Naive thymus-derived CD4-positive, alpha-beta T cell (primary cell): ENCODE data around the gene GALNT15. TPM values are rescaled to one million over a fixed set of nuclear protein-coding genes. Genes with fewer than 3 reads are reported as not detected.

Experiments used
- ATAC-seq: fragments of 150-1000 bp; cut with Tn5 transposase; 2 replicates; pipeline ENCODE4 v1.10.0; 2021; ENCODE audit warnings: mild to moderate bottlenecking, moderate library complexity
- CTCF ChIA-PET: fragments of 350-600 bp; sonication (Branson Sonifier 250); formaldehyde crosslinking; loops from one replicate; lab custom pipeline; 2021; ENCODE audit warnings: antibody characterized with exemption; lab: Charles Lee
- POLR2A ChIA-PET: fragments of 350-600 bp; sonication (Branson Sonifier 250); formaldehyde crosslinking; loops from one replicate; lab custom pipeline; 2021; ENCODE audit warnings: antibody characterized with exemption, inconsistent platforms; lab: Charles Lee
- DNase-seq, 9 donors: peaks; one replicate each; pipeline versions ENCODE4 v3.0.0 to v3.0.0-alpha.2; 2020 to 2022; ENCODE audit warnings: mixed read lengths in 1 of 9
- H3K27ac ChIP-seq: one replicate; pipeline ENCODE4 v1.7.0; 2013; ENCODE audit warnings: mild to moderate bottlenecking, low read depth, low read length, moderate library complexity
- H3K27me3 ChIP-seq, 2 donors: one replicate each; pipeline ENCODE4 v1.7.0; 2013; ENCODE audit warnings: low read length in 2 of 2, mild to moderate bottlenecking in 2 of 2, moderate library complexity in 2 of 2; ENCODE audit not compliant: control insufficient read depth in 2 of 2, insufficient read depth in 2 of 2
- H3K36me3 ChIP-seq, 3 experiments: 1 replicate in 2 of 3; 2 replicates in 1 of 3; pipeline ENCODE4 v1.7.0; 2013; ENCODE audit warnings: low read length in 3 of 3, mild to moderate bottlenecking in 3 of 3, moderate library complexity in 1 of 3; ENCODE audit not compliant: insufficient read depth in 3 of 3, control insufficient read depth in 2 of 3
- H3K4me1 ChIP-seq, 2 donors: one replicate each; pipeline ENCODE4 v1.7.0; 2013; ENCODE audit warnings: low read length in 2 of 2, mild to moderate bottlenecking in 2 of 2, moderate library complexity in 1 of 2; ENCODE audit not compliant: control insufficient read depth in 2 of 2, insufficient read depth in 2 of 2
- H3K4me3 ChIP-seq: 2 replicates; pipeline ENCODE4 v1.7.0; 2013; ENCODE audit warnings: mild to moderate bottlenecking, low read length
- H3K9me3 ChIP-seq, 3 experiments: 1 replicate in 2 of 3; 2 replicates in 1 of 3; pipeline ENCODE4 v1.7.0; 2013; ENCODE audit warnings: low read length in 3 of 3; ENCODE audit not compliant: control insufficient read depth in 2 of 3
- H3K27ac Mint-ChIP-seq, 9 donors: one replicate each; pipeline ENCODE4 v1.8.0; 2020 to 2022; ENCODE audit warnings: mixed read lengths in 9 of 9, mild to moderate bottlenecking in 8 of 9, moderate library complexity in 5 of 9, inconsistent platforms in 2 of 9
- H3K27me3 Mint-ChIP-seq, 5 donors: one replicate each; pipeline ENCODE4 v1.8.0; 2021 to 2022; ENCODE audit warnings: mixed read lengths in 5 of 5, mild to moderate bottlenecking in 1 of 5
- H3K36me3 Mint-ChIP-seq, 5 donors: one replicate each; pipeline ENCODE4 v1.8.0; 2020 to 2022; ENCODE audit warnings: mixed read lengths in 5 of 5, mild to moderate bottlenecking in 3 of 5, inconsistent platforms in 1 of 5
- H3K4me1 Mint-ChIP-seq, 7 donors: one replicate each; pipeline ENCODE4 v1.8.0; 2020 to 2022; ENCODE audit warnings: mixed read lengths in 7 of 7, mild to moderate bottlenecking in 3 of 7, inconsistent platforms in 1 of 7
- H3K4me3 Mint-ChIP-seq, 10 donors: one replicate each; pipeline ENCODE4 v1.8.0; 2020 to 2022; ENCODE audit warnings: mild to moderate bottlenecking in 10 of 10, mixed read lengths in 10 of 10, moderate library complexity in 6 of 10, inconsistent platforms in 2 of 10
- H3K9me3 Mint-ChIP-seq, 11 donors: one replicate each; pipeline ENCODE4 v1.8.0; 2020 to 2022; ENCODE audit warnings: mixed read lengths in 11 of 11, mild to moderate bottlenecking in 4 of 11, inconsistent platforms in 1 of 11, moderate library complexity in 1 of 11
- intact Hi-C, 2 donors: fragments of 100-400 bp; cut with micrococcal nuclease; formaldehyde crosslinking; loops; one replicate each; pipeline ENCODE4 v1.15.1; 2023
- polyA plus RNA-seq, 2 donors: library from polyadenylated mRNA; unstranded; fragments of 300-500 nt; fragmentation: Illumina TruSeq; gene quantifications; one replicate each; pipeline ENCODE4 v1.2.3, GENCODE V29; 2021
- total RNA-seq, 6 experiments: library from RNA in 5 of 6; stranded (reverse) in 5 of 6; gene quantifications; 1 replicate in 5 of 6; 2 replicates in 1 of 6; pipeline ENCODE4 v1.2.3 and lab custom pipeline; 2021 to 2026

GALNT15 gene
- total and polyA plus RNA-seq, 7 experiments from 2014 or later: 0.46 TPM; not detected in 6

DNA sequence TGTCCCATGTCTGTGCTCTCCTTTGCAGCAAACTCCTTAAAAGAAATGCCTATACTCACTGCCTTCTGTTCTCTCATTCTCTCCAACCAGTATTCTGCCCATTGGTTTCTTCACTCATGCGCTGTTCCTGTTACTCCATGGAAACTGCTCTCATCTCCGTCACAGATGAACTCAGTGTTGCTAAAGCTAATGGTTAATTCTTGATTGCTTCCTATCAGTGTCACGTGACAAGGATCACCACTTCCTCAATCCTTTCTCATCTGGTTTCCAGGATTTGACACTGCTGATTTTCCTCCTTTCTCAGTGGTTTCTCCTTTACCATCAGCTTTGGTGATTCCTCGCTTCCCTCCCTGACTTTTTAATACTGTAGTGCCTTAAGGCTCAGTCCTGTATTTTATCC lies 87.7 kb downstream of the GALNT15 start:
- ATAC-seq (no peak), DNase-seq (no peak)
- H3K27me3 ChIP-seq: no peaks in the 10 kb centered on the region
- H3K27ac Mint-ChIP-seq: no peak overlapping the region
- peaks cover 13 to 51% (median 41%) of the 10 kb centered on the region in 7 donors for H3K4me1 Mint-ChIP-seq
- CTCF ChIA-PET: no interaction called here
- H3K4me3 Mint-ChIP-seq: no peak overlapping the region
- H3K4me1 ChIP-seq: peaks cover 16 to 23% of the 10 kb centered on the region in 2 donors
- peaks cover 0 to 5% (median 0%) of the 10 kb centered on the region in 5 donors for H3K36me3 Mint-ChIP-seq
- POLR2A ChIA-PET: no interaction called here
- H3K27me3 Mint-ChIP-seq: peaks cover 0 to 2% (median 0%) of the 10 kb centered on the region in 5 donors
- no peak overlapping the region for H3K4me3 ChIP-seq
- H3K27ac ChIP-seq: no peak overlapping the region
- intact Hi-C loops: loop anchor here (10.0 kb wide), 4 partner anchors 837 to 1483 kb away; partner anchors contain the start of genes EAF1 (in 1 of the 2), METTL6 (in 1 of the 2), RBSN (in 1 of the 2) and TBC1D5 (in 1 of the 2)
- no peaks in the 10 kb centered on the region for H3K9me3 ChIP-seq
- H3K36me3 ChIP-seq: peaks cover 0 to 17% (median 0%) of the 10 kb centered on the region in 3 experiments
- H3K9me3 Mint-ChIP-seq: peaks cover 0 to 4% (median 0%) of the 10 kb centered on the region in 11 donors

DNA sequence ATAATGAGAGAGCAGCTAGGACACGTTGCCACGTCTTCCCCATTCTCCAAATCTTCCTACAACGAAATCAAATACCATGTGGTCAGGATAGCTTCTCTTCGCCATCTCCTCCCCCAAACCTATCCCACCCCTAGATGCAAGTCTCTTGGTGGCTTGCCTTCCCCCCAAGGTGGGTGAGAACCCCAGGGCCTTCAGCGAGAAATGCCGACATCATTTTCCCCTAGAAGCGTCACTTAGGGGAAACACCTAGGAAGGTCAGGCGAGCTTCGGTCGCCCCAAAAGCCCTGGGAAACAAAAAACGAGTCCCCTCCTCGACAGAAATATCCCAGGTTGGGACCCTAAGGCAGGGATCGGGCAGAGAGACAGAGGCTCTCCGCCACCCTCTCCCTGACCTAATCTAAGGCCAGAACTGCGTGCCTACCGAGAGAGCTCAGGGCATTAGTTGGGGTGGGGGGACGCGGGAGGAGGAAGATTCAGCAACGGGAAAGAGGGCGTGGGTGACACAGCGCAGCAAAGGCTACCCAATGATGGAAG lies 89.8 kb downstream of the GALNT15 start:
- Histone ChIP-seq H3K27ac (peak overlapping the region; percentile 88), H3K4me1 (peaks cover 13 to 28% of the 10 kb centered on the region in 2 donors), H3K27me3 (no peaks in the 10 kb centered on the region), H3K9me3 (no peaks in the 10 kb centered on the region), H3K4me3 (peak overlapping the region; percentile 85), H3K36me3 (peaks cover 0 to 17% (median 0%) of the 10 kb centered on the region in 3 experiments)
- Mint-ChIP-seq H3K36me3 (peaks cover 0 to 5% (median 0%) of the 10 kb centered on the region in 5 donors), H3K27me3 (peaks cover 0 to 2% (median 0%) of the 10 kb centered on the region in 5 donors), H3K9me3 (peaks cover 0 to 4% (median 0%) of the 10 kb centered on the region in 11 donors), H3K4me3 (peak overlapping the region; percentile 85 to 100 (median 98)), H3K4me1 (peaks cover 13 to 57% (median 46%) of the 10 kb centered on the region in 7 donors), H3K27ac (peak overlapping the region; percentile 96 to 100 (median 98))
- DNase-seq (no peak), ATAC-seq (no peak)
- POLR2A ChIA-PET: interaction anchor here (0.8 to 2.9 kb wide), 19 partner anchors 10 to 1165 kb away, joined by 3 to 36 read pairs (median 4); partner anchors contain the start of genes CAPN7 and RBSN
- intact Hi-C loops: loop anchor here (1.0 to 10.0 kb wide), 11 partner anchors 113 to 1481 kb away; partner anchors contain the start of genes TBC1D5 (in 2 of the 2), EAF1 (in 1 of the 2), METTL6 (in 1 of the 2) and PLCL2 (in 1 of the 2)
- CTCF ChIA-PET: interaction anchor here (0.7 to 9.7 kb wide), 8 partner anchors 18 to 290 kb away, joined by 3 to 92 read pairs (median 6); no protein-coding TSS in a partner anchor

DNA sequence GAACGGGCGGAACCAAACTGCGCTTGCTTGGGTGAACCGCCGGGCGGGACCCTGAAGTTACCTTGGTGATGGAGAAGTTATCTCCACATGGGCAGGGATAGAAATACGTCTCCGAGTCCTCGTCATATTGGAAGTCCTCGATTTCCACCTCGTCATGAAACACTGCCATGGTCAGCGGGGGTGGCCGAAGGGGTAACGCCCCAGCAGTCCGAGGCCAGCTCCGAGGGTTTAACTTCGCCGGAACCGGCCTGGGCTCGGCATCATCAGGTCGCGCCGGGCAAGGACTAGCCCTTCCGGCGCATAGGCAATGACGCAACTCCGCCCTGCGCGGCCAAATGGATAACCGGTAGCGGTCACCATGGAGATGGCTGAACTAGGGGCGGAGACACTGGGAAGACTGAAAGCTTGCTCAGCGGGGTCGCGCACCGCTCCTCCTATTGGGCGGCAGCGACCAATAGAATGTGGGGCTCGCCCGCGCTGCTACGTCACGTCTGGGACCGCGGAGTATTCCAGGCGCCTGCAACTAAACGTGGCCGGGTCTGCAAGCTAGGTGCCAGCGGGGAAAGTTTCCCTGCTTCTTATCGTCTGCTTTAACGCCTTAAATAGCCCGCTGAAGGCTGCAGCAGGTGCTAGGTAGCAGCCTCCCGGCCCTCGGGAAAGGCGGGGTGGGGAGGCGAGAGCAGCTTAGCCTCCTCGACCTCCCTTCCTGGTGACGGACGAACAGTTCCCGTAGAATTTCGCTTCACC lies 90.4 kb downstream of the GALNT15 start, which contains the start of the genes DPH3 and OXNAD1:
TSS of gene DPH3 (minus strand) at position 236 of the 747 bp plus-strand sequence. CDS start at position 169, 67 bp downstream.
TSS of gene OXNAD1 (plus strand) at position 505 of the 747 bp plus-strand sequence. CDS start 5,741 bp downstream, outside the sequence.
- Histone ChIP-seq H3K36me3 (peaks cover 0 to 14% (median 0%) of the 10 kb centered on the region in 3 experiments), H3K9me3 (no peaks in the 10 kb centered on the region), H3K4me3 (peak within 1 kb of the TSS; percentile 85), H3K27me3 (no peaks in the 10 kb centered on the region), H3K4me1 (peaks cover 13 to 28% of the 10 kb centered on the region in 2 donors), H3K27ac (peak within 1 kb of the TSS; percentile 88)
- ChIA-PET POLR2A (interaction anchor here (0.7 to 2.9 kb wide), 21 partner anchors 11 to 1165 kb away, joined by 3 to 36 read pairs (median 4); partner anchors contain the start of genes CAPN7 and RBSN), CTCF (interaction anchor here (0.5 to 9.7 kb wide), 13 partner anchors 17 to 290 kb away, joined by 3 to 92 read pairs (median 4); no protein-coding TSS in a partner anchor)
- peaks cover 13 to 50% (median 43%) of the 10 kb centered on the region in 7 donors for H3K4me1 Mint-ChIP-seq
- DNase-seq (peak; percentile 97 to 99 (median 98)), ATAC-seq (peak; percentile 96)
- peaks cover 0 to 6% (median 4%) of the 10 kb centered on the region in 5 donors for H3K36me3 Mint-ChIP-seq
- intact Hi-C loops: loop anchor here (1.0 to 10.0 kb wide), 23 partner anchors 21 to 1480 kb away; partner anchors contain the start of genes BTD (in 2 of the 2), CAPN7 (in 2 of the 2), HACL1 (in 2 of the 2) and TBC1D5 (in 2 of the 2)
- peak within 1 kb of the TSS; percentile 85 to 100 (median 98) for H3K4me3 Mint-ChIP-seq
- H3K27me3 Mint-ChIP-seq: peaks cover 0 to 2% (median 0%) of the 10 kb centered on the region in 5 donors
- peaks cover 0 to 4% (median 0%) of the 10 kb centered on the region in 11 donors for H3K9me3 Mint-ChIP-seq
- peak within 1 kb of the TSS; percentile 96 to 100 (median 98) for H3K27ac Mint-ChIP-seq

DNA sequence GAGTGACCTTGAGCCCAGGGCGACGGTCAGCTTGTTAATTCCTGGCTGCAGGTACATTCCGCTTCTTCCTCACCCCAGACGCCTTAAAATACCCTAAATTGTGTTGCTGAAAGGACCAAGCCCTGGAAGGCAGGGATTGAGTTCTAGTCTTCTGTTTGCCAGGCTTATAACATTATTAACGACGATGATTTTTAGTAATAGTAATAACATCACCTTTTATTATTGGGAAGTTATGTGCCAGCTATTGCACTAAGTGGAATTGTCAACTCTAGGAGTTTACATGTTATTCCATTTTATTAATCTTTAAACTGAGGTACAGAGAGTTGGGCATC lies 90.9 kb downstream of the GALNT15 start:
- POLR2A ChIA-PET: interaction anchor here (0.7 to 2.9 kb wide), 18 partner anchors 11 to 1060 kb away, joined by 3 to 36 read pairs (median 4); partner anchors contain the start of gene CAPN7
- Mint-ChIP-seq H3K9me3 (peaks cover 0 to 4% (median 0%) of the 10 kb centered on the region in 11 donors), H3K27me3 (peaks cover 0 to 2% (median 0%) of the 10 kb centered on the region in 5 donors), H3K36me3 (peaks cover 0 to 7% (median 4%) of the 10 kb centered on the region in 5 donors), H3K4me3 (peak overlapping the region; percentile 85 to 100 (median 98)), H3K27ac (peak overlapping the region; percentile 96 to 100 (median 98)), H3K4me1 (peaks cover 13 to 48% (median 46%) of the 10 kb centered on the region in 7 donors)
- Histone ChIP-seq H3K4me1 (peaks cover 13 to 28% of the 10 kb centered on the region in 2 donors), H3K27me3 (no peaks in the 10 kb centered on the region), H3K36me3 (peaks cover 0 to 9% (median 0%) of the 10 kb centered on the region in 3 experiments), H3K4me3 (peak overlapping the region; percentile 85), H3K9me3 (no peaks in the 10 kb centered on the region), H3K27ac (peak overlapping the region; percentile 88)
- intact Hi-C loops: loop anchor here (1.0 to 10.0 kb wide), 23 partner anchors 21 to 1479 kb away; partner anchors contain the start of genes BTD (in 2 of the 2), CAPN7 (in 2 of the 2), HACL1 (in 2 of the 2) and TBC1D5 (in 2 of the 2)
- CTCF ChIA-PET: interaction anchor here (0.5 to 9.7 kb wide), 13 partner anchors 17 to 289 kb away, joined by 3 to 92 read pairs (median 4); no protein-coding TSS in a partner anchor
- no peak for ATAC-seq
- DNase-seq: no peak

DNA sequence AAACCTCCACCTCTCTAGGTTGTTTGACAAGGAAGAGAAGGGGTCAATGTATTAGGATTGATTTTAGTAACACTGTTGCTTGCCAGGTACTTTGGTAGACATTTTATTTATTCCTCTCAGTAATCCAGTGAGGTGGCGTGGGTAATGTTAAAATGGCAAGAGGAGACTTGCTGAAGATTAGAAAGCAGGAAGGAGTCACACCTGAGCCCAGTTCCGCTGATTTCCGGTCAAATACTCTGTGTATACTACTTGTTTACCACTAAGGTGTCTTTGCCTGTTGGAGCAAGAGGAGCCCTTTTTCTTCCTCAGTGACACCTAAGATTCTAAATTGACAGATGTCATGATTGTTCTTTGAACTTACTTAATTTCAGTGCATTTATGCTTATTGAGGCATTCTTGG lies 92.2 kb downstream of the GALNT15 start:
- POLR2A ChIA-PET: interaction anchor here (1.8 to 5.1 kb wide), 4 partner anchors 16 to 285 kb away, joined by 8 to 25 read pairs (median 12); no protein-coding TSS in a partner anchor

More for the DNA sequence above, 92.2 kb downstream of the GALNT15 start:
- Histone ChIP-seq H3K4me1 (peaks cover 13 to 28% of the 10 kb centered on the region in 2 donors), H3K9me3 (no peaks in the 10 kb centered on the region), H3K27me3 (no peaks in the 10 kb centered on the region), H3K27ac (peak overlapping the region; percentile 88), H3K4me3 (no peak overlapping the region), H3K36me3 (peaks cover 0 to 13% (median 0%) of the 10 kb centered on the region in 3 experiments)
- peaks cover 0 to 19% (median 5%) of the 10 kb centered on the region in 5 donors for H3K36me3 Mint-ChIP-seq
- CTCF ChIA-PET: interaction anchor here (1.0 to 9.7 kb wide), 6 partner anchors 15 to 288 kb away, joined by 3 to 92 read pairs (median 14); no protein-coding TSS in a partner anchor
- peaks cover 0 to 2% (median 0%) of the 10 kb centered on the region in 5 donors for H3K27me3 Mint-ChIP-seq
- peak overlapping the region; percentile 4 to 100 (median 96) for H3K27ac Mint-ChIP-seq
- ATAC-seq: no peak
- H3K4me3 Mint-ChIP-seq: peak overlapping the region in 7 of 10 donors; percentile 15 to 85 (median 29)
- H3K9me3 Mint-ChIP-seq: peaks cover 0 to 4% (median 0%) of the 10 kb centered on the region in 11 donors
- peaks cover 13 to 48% (median 44%) of the 10 kb centered on the region in 7 donors for H3K4me1 Mint-ChIP-seq
- no peak for DNase-seq
- intact Hi-C loops: loop anchor here (5.0 to 10.0 kb wide), 8 partner anchors 261 to 1478 kb away; partner anchors contain the start of genes EAF1 (in 1 of the 2), METTL6 (in 1 of the 2), RBSN (in 1 of the 2) and TBC1D5 (in 1 of the 2)
